Activated CD8-positive, alpha-beta T cell treated with anti-CD3 and anti-CD28 coated beads for 36 hours (primary cell): Measurements from ENCODE around the gene ATOH7. TPM values are rescaled to one million over a fixed set of nuclear protein-coding genes. Genes with fewer than 3 reads are reported as not detected.
"Not testable (repeated sequence)": the region's sequence is repeated elsewhere in the genome, so short reads cannot be mapped to it uniquely, and the experiment has no call there.

Source experiments
- ATAC-seq: fragments of 200-7000 bp; cut with Tn5 transposase; one replicate; pipeline ENCODE4 v1.10.0; 2021; ENCODE audit warnings: mild to moderate bottlenecking, moderate library complexity
- CTCF ChIA-PET: fragments of 350-600 bp; sonication (Branson Sonifier 250); formaldehyde crosslinking; loops from one replicate; lab custom pipeline; 2021; ENCODE audit warnings: antibody characterized with exemption; lab: Charles Lee
- POLR2A ChIA-PET: fragments of 350-600 bp; sonication (Branson Sonifier 250); formaldehyde crosslinking; loops from one replicate; lab custom pipeline; 2021; ENCODE audit warnings: antibody characterized with exemption; lab: Charles Lee
- DNase-seq: peaks from one replicate; pipeline ENCODE4 v3.0.0-alpha.2; 2020
- H3K27ac Mint-ChIP-seq: one replicate; pipeline ENCODE4 v1.8.0; 2021; ENCODE audit warnings: mild to moderate bottlenecking, mixed read lengths
- H3K27me3 Mint-ChIP-seq: one replicate; pipeline ENCODE4 v1.8.0; 2021; ENCODE audit warnings: mixed read lengths
- H3K36me3 Mint-ChIP-seq: one replicate; pipeline ENCODE4 v1.8.0; 2021; ENCODE audit warnings: low read depth, mixed read lengths
- H3K4me1 Mint-ChIP-seq: one replicate; pipeline ENCODE4 v1.8.0; 2021; ENCODE audit warnings: low read depth, mixed read lengths
- H3K4me3 Mint-ChIP-seq: one replicate; pipeline ENCODE4 v1.8.0; 2021; ENCODE audit warnings: mild to moderate bottlenecking, moderate library complexity, mixed read lengths
- H3K9me3 Mint-ChIP-seq: one replicate; pipeline ENCODE4 v1.8.0; 2021; ENCODE audit warnings: mixed read lengths
- intact Hi-C: fragments of 100-400 bp; cut with micrococcal nuclease; formaldehyde crosslinking; loops from one replicate; pipeline ENCODE4 v1.10.0; 2022
- total RNA-seq, 2 experiments: library from RNA; stranded (reverse); gene quantifications; one replicate each; pipeline ENCODE4 v1.2.3, GENCODE V29; 2021
- TF ChIP-seq, protein P1 (sequence below): fragments of 200-600 bp; IDR thresholded peaks from one replicate; pipeline ENCODE4 v1.8.0; 2022; ENCODE audit warnings: antibody characterized with exemption, mild to moderate bottlenecking

The ATOH7 gene
- total RNA-seq: not detected

DNA sequence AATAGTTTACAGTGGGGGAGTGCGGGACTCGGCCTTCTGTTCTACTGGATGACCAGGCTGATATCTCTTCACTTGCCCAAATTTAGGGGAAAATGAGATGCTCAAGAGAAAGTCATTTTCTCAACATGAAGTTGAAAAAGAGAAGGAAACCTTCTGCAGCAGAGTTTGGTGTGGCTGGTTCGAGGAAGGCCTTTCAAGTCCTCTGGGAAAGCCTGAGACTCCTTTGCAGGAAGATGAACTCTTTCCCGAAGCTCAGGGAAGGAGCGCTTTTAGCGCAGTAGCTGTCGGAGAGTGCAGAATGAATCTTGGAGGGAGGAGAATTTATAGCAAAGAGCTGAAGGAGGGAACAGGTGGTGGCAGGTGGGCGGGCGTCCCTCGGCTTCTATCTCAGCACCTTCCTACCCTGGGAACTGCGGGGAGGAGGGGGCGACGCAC, at the start of gene ATOH7:
Gene ATOH7 (minus strand): TSS at position 297 of the 435 bp plus-strand sequence. CDS start 436 bp downstream, outside the sequence.
- TF ChIP-seq, protein P1, sequence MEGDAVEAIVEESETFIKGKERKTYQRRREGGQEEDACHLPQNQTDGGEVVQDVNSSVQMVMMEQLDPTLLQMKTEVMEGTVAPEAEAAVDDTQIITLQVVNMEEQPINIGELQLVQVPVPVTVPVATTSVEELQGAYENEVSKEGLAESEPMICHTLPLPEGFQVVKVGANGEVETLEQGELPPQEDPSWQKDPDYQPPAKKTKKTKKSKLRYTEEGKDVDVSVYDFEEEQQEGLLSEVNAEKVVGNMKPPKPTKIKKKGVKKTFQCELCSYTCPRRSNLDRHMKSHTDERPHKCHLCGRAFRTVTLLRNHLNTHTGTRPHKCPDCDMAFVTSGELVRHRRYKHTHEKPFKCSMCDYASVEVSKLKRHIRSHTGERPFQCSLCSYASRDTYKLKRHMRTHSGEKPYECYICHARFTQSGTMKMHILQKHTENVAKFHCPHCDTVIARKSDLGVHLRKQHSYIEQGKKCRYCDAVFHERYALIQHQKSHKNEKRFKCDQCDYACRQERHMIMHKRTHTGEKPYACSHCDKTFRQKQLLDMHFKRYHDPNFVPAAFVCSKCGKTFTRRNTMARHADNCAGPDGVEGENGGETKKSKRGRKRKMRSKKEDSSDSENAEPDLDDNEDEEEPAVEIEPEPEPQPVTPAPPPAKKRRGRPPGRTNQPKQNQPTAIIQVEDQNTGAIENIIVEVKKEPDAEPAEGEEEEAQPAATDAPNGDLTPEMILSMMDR: no peak
- peaks cover 7% of the 10 kb centered on the region for H3K4me1 Mint-ChIP-seq
- peak within 1 kb of the TSS; percentile 73 for H3K4me3 Mint-ChIP-seq
- H3K27me3 Mint-ChIP-seq: peaks cover 37% of the 10 kb centered on the region
- no peak for DNase-seq
- intact Hi-C loops: loop anchor here (5.0 kb wide), 1 partner anchor 115 kb away; no protein-coding TSS in a partner anchor
- H3K27ac Mint-ChIP-seq: no peak within 1 kb of the TSS
- no peaks in the 10 kb centered on the region for H3K36me3 Mint-ChIP-seq
- no peak for ATAC-seq
- CTCF ChIA-PET: interaction anchor here (0.7 to 2.6 kb wide), 4 partner anchors 19 to 117 kb away, joined by 3 to 7 read pairs (median 6); no protein-coding TSS in a partner anchor
- POLR2A ChIA-PET: no interaction called here
- no peaks in the 10 kb centered on the region for H3K9me3 Mint-ChIP-seq

GRCh38 chr10:68280758-68281157, 48.8 kb upstream of the ATOH7 start:
- DNase-seq: no peak
- Mint-ChIP-seq H3K4me1 (peaks cover 4% of the 10 kb centered on the region), H3K36me3 (peaks cover 6% of the 10 kb centered on the region), H3K27me3 (no peaks in the 10 kb centered on the region), H3K27ac (no peak overlapping the region), H3K4me3 (no peak overlapping the region), H3K9me3 (peaks cover 18% of the 10 kb centered on the region)
- ATAC-seq: no peak
- TF ChIP-seq, protein P1: no peak
- intact Hi-C loops: no loop called here
- CTCF ChIA-PET: interaction anchor here (0.9 to 1.3 kb wide), 3 partner anchors 11 to 68 kb away, joined by 3 to 4 read pairs (median 3); no protein-coding TSS in a partner anchor
- POLR2A ChIA-PET: no interaction called here

DNA sequence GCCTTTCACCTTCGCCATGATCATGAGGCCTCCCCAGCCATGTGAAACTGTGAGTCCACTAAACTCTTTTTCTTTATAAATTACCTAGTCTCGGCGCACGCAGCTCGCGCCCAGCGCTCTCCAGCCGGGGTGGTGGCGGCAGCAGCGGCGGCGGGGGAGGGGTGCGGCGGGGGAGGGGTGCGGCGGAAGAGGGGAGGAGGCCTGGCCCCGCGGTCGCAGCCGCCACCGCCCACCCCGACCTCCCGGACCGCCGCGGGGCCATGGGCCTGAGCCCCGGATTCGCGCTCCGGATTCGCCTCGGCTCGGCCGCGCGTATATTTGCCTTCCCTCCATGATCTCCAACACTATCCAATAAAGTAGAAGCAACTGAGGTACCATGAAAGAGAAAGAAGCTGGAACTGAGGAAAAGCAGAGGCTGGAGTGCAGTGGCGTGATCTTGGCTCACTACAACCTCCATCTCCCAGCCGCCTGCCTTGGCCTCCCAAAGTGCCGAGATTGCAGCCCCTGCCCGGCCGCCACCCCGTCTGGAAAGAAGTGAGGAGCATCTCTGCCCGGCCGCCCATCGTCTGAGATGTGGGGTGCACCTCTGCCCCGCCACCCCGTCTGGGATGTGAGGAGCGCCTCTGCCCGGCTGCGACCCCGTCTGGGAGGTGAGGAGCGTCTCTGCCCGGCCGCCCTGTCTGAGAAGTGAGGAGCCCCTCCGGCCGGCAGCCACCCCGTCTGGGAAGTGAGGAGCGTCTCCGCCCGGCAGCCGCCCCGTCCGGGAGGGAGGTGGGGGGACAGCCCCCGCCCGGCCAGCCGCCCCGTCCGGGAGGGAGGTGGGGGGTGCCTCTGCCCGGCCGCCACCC, 47.2 kb upstream of the ATOH7 start:
- H3K4me1 Mint-ChIP-seq, ATAC-seq, POLR2A ChIA-PET, H3K36me3 Mint-ChIP-seq, H3K27ac Mint-ChIP-seq, DNase-seq, intact Hi-C loops, H3K27me3 Mint-ChIP-seq, CTCF ChIA-PET, H3K4me3 Mint-ChIP-seq: not testable (repeated sequence)
- H3K9me3 Mint-ChIP-seq: peaks cover 18% of the 10 kb centered on the region

- CTCF ChIA-PET, H3K4me1 Mint-ChIP-seq, H3K27ac Mint-ChIP-seq, H3K4me3 Mint-ChIP-seq, H3K36me3 Mint-ChIP-seq, POLR2A ChIA-PET, intact Hi-C loops, H3K27me3 Mint-ChIP-seq, ATAC-seq, DNase-seq: not testable (repeated sequence)
- peaks cover 18% of the 10 kb centered on the region for H3K9me3 Mint-ChIP-seq
Observed at GRCh38 chr10:68277814-68278213, 45.9 kb upstream of the ATOH7 start.

- TF ChIP-seq, protein P1: no peak
- ChIA-PET CTCF (interaction anchor here (1.0 kb wide), 2 partner anchors 26 to 63 kb away, joined by 3 to 6 read pairs; no protein-coding TSS in a partner anchor), POLR2A (interaction anchor here (1.1 kb wide), 1 partner anchor 12 kb away, joined by 3 read pairs; no protein-coding TSS in a partner anchor)
- Mint-ChIP-seq H3K27me3 (peaks cover 2% of the 10 kb centered on the region), H3K4me3 (no peak overlapping the region), H3K36me3 (peaks cover 6% of the 10 kb centered on the region), H3K4me1 (no peaks in the 10 kb centered on the region), H3K27ac (no peak overlapping the region), H3K9me3 (peaks cover 18% of the 10 kb centered on the region)
- intact Hi-C loops: no loop called here
- no peak for DNase-seq
- no peak for ATAC-seq
Observed at GRCh38 chr10:68276224-68276623, 44.3 kb upstream of the ATOH7 start.
